Activated CD4-positive, alpha-beta T cell treated with anti-CD3 and anti-CD28 coated beads, Interleukin-2, amount 50 U/mL, for 16 hours (primary cell): ENCODE results near the gene VTCN1.
A peak's percentile ranks its signal among the peaks of the same experiment; 100 is the strongest.
"Not testable (repeated sequence)": the region's sequence is repeated elsewhere in the genome, so short reads cannot be mapped to it uniquely, and the experiment has no call there.

Source experiments
- DNase-seq: peaks from one replicate; pipeline ENCODE4 v3.0.0-alpha.2; 2020

VTCN1 gene

DNA sequence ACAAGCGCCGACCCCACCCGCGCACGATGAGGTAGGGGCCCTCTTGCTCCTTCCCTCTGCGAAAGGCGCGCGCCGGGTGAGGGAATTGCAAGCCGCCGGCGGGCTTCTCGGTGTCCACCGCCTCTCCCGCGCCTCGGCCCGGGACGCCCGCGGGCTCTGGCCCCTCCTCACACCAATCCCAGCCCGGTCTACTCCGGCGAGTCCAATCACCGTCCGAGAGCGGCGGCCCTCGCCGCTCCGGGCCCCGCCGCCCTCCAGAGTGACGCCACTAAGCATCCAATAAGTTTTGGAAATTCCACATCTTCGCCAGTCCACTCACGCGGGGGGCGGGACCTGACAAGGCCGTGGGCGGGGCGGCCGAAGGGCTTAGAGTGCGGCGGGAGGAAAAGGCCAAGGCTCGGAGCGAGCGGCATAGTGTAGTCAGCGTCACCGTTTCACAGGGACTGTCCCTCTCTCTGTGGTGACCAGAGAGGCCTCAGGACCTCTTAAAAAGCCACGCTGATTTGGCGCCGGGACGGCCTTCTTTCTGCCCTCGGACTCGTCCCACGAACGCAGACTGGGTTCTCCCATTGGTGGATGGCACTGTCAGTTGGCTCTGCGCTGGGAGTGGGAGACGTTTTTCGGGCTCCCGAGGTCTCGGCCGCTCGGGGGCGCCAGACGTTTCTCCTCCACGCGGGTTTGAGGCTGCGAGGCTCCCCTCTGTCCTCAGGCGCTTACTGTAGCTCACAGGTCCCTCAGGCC, 89.0 kb downstream of the VTCN1 start, which contains the start of gene TRIM45:
Gene TRIM45 (minus strand): TSS at position 161 of the 741 bp plus-strand sequence. CDS start 548 bp downstream, outside the sequence.
- DNase-seq = peak; percentile 88

DNA sequence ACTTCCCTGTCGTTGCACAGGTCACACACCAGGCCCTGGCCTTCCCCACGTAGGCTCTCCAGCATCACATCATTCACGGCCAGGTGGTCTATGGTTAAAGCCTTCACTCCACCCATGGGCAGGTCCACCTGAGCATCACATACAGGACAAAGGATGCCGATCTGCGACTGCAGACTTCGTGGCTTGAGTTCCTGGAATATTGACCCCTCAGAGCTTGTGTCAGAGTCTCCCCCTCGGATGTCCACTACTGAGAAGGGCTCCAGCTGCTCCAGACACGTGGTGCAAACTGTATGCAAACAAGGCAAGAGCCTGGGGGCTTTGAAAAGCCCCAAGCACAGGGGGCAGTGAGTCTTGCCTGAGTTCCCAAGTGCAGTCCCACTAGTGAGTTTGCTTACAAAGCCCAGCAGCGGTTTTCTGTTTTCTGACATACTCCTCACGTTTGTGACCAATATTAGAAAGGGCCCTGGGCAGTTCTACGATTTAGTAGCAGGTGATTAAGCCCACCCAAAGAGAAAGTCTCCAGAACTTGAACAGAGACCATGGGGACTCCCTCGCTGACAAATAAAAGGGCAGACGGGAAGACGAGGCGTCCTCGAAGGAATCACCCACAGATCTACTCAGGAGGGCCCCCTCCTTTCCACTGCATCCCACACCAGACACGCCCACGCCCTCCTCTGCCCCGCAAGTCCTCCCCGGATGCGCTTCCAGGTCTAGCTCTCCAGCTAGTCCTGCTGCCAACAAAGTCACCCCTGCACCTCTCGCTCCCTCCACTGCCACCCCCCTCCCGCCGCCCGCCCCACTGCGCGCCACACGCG, 89.7 kb downstream of the VTCN1 start:
- no peak for DNase-seq

DNA sequence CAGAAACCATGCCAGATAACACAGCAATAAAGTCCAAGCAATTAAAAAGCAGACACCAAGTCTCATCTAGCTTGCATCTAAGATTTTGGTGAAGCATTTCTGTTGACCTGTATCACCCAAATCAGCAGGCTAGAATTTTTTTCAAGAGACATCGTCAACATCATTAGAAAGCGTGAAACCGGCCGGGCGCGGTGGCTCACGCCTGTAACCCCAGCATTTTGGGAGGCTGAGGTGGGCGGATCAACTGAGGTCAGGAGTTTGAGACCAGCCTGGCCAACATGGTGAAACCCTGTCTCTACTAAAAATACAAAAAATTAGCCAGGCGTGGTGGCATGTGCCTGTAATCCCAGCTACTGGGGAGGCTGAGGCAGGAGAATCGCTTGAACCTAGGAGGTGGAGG, 91.6 kb downstream of the VTCN1 start:
- DNase-seq = not testable (repeated sequence)

DNA sequence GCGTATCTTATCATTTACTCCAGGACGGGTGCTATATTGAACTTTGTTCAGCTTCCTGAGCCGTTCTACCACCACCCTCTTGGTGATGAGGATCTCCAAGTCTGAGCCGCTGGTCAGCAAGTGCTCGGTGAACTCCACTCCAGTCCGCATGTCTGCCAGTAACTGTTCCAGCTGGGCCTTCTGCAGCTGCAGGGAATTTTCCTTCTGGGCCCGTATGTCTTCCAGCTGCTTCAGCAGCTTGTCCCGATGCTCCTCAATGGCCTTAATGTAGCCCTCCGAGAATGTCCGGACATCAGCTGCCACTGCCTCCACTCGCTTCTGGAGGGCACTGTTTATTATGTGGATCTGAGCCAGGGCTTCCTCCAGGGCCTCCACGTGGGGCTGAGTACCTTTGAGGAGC, 92.6 kb downstream of the VTCN1 start:
- DNase-seq = no peak

DNA sequence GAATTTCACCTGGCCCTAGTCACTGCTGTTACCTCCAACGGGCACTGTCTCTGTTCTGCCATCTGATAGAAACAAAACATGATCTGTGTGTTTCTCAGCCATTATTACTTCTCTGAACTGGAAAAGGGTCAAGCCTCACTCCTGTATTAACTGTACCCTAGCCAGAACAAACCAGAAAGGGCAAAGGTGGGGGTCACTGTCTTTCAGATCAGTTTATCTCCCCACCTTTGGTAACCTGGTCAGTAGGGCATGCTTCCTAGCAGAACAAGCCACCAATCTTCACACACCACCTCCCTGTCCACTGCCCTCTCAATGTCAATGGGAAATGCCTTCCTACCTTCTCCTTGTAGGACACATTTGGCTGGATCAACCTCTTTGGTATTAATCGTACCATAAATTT, 93.0 kb downstream of the VTCN1 start:
- no peak for DNase-seq

DNA sequence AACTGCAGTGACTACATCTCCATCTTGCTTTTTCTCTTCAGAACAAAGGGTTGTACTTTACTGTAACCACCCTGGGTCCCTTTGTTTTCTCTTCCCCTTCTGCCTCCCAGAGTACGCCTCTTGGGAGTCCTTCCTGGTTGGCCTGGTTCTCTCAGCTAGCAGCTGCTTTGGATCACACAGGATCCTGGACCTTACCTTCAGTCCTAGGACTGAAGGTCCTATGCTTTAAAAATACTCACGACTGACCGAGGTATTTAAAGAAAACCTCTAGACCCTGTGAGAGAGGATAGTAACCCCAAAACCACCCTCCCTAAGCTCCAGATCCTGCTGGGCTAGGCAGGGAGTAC, 94.0 kb downstream of the VTCN1 start:
- no peak for DNase-seq

DNA sequence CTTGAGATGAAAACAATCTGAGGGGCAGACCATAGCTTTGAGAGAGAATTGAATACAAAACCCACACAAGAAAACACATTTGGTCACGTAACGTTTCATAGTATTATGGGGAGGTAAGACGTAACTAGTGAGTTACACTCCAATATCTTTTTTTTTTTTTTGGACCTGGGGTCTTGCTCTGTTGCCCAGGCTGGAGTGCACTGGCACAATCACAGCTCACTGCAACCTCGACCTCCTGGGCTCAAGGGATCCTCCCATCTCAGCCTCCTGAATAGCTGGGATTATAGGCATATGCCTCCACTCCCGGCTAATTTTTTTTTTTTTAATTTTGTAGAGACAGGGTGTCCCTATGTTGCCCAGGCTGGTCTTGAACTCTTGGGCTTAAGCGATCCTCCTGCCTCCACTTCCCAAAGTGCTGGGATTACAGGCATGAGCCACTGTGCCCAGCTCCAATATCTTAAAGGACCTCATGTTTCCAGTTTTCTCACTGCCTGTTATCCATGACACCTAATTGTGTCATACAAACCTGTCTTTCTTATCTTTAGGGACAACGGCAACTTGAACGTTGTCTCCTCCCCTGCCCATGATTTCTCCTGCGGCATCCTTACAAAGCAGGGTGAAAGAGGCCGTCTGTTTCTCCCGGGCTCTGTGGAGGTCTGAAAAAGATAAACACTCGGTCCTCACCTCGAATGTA, 94.5 kb downstream of the VTCN1 start:
- DNase-seq = no peak

DNA sequence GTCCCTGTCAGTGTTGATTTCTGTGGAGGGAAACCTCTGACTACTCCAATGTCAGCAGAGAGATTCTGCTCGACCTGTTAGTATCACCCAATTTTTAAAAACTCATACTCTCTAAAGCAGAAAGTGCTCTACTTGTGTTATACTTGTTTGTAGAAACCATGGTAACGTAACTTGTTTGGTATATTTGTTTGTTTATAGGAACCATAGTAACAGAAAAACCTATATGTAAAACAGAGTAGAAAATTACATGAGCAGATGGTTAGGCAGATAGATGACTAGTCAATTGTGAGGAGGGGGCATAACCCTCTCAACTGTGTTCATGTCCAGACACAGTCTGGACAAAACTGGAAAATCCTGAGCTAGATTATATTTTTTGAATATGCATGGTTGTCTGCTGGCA, 95.8 kb downstream of the VTCN1 start:
- no peak for DNase-seq

DNA sequence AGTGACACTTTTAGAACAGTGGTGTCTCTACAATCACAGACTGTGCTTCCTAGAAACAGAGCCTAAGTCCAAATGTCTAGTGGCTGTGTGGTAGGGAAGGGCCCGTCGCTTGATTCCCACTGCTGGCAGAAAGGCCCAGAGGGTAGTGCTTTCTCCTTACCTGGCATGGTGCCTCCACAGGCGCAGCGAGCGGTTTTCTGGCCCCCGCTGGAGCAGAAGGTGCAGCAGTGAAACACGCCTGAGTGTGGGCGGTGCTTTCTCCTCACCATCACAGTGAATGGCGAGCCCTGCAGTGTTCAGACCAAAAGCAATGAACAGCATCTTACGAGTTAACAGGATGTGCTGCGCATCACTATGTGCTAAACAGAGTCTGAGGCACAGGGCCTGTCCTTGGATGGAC, 97.5 kb downstream of the VTCN1 start:
- DNase-seq = no peak

DNA sequence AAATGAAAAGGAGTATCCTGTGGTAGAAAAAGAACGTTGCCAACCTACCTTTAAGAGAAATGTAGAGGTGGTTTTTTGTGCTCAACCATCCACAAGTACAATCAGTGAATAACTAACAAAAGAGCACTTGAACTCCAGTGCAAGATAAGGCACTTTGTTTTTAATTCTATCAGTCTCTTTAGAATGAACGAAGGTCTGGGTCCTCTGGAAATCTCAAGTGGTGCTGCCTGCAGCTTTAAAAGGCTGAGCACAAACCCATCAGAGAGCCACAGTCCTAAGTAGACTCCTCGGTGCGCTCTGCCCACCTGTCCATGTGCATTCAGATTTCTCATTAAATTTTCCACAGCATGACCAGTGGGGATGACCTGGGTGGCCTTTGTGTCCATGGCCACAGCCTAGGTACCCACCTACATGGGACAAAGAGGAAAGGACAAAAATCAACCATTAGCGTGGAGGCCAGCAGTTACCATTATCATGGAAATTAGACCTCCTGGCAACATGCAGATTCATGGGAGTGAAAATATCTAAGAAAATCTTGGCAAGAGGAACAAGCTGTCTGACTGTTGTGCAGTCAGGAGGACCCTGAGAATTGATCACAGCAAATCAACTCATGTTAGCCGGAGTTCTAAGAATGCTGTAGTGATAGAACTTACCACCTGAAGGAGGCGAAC, 98.5 kb downstream of the VTCN1 start:
- no peak for DNase-seq

DNA sequence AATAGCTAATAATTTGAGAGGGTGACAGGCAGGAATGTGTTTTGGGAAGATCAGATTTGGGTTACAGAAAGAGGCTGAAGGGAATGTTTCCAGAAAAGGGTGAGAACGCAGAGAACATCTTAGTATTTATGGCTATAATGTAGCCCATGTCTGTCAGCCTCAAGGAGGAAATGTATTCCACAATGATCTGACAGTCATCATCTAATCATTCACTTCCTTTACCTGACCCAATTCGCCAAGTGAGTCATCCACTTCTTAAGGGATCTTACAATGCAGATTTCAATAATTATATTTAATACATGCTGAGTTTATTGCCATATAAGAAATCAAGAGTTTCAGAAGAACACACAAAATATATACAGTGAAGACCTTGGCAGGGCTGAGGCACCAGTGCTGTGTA, 100.0 kb downstream of the VTCN1 start:
- no peak for DNase-seq

DNA sequence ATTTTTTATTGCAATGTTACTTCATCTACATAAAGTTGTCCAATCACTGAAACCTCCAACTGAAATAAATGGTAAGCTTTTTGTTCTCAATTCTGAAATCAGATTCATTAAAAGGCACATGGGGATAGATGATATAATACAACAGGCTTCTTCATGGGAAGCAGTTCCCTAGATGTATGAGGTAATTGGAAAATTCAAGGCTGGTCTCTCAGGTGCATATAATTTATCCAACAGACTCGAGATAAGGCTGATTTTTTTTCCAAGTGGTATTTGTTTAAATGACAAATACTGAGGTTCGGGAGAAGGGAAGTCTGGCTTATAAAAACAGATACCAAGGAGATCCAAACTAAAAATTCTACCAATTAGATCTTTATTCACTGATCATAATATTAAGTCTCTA, 103.4 kb downstream of the VTCN1 start:
- DNase-seq = no peak

DNA sequence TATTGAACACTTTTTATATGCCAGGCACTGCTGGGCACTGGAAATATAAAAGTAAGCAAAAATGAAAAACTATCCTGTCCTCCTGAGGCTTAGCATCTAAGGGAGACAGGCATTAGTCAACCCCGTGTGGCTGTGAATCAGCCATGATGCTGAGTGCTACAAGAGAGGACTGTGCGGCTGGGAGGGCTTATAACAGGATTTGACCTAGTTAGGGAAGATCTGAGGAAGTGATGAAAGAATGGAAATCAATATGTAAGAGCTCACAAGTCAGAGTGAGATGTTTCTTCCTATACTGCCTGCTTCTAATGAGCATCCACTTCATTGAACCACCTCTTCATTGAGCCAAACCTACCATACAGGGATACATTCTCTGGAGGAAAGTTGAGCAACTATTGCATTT, 104.2 kb downstream of the VTCN1 start:
- DNase-seq = no peak

DNA sequence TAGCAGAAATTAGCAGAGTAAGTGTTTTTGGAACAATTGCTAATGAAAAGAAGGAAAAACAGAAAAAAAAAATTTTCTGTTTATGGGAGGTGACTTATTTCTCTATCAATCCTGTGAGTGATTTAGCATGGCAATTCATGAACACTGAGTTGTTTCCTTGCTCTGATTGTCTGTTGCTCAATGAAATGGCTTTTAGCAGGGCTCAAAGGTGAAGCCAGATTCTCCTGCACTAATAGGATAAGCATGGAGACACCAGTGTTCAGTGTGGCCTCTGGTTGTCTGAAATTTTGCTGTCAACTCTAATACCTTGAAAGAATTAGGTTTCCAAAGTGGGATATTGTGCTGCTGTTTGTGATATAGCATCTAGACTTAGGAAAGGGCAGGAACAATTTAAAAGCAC, 105.0 kb downstream of the VTCN1 start:
- DNase-seq = no peak

DNA sequence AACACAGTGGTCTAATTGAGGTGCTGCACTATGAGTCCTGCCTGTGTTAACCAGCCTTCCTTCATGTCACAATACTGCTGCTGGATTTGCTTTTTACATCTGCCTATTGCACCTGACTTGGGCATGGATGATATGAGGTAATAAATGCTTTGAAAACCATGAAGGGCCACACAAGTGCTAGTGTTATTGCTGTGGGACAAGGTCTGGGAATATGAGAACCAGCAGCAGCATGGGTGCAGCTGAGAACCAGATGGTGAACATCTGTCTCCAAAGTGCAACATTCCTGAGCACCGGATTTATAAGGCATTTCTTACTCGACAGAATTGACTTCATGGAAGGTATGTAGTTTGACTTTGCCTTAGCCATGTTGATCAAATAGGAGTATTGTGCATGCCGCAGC, 105.7 kb downstream of the VTCN1 start:
- no peak for DNase-seq

DNA sequence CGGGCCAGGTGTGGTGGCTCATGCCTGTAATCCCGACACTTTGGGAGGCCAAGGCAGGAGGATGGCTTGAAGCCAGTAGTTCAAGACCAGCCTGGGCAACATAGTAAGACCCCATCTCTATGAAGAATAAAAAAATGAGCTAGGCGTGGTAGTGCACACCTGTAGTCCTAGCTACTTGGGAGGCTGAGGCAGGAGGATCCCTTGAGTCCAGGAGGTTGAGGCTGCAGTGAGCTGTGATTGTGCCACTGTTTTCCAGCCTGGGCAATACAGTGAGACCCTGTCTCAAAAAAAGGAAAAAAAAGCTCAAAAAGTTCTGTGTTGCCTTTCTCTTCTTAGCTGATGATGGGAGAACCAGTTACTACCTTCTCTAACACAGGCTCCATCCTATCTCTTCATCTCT, 108.9 kb downstream of the VTCN1 start:
- not testable (repeated sequence) for DNase-seq

DNA sequence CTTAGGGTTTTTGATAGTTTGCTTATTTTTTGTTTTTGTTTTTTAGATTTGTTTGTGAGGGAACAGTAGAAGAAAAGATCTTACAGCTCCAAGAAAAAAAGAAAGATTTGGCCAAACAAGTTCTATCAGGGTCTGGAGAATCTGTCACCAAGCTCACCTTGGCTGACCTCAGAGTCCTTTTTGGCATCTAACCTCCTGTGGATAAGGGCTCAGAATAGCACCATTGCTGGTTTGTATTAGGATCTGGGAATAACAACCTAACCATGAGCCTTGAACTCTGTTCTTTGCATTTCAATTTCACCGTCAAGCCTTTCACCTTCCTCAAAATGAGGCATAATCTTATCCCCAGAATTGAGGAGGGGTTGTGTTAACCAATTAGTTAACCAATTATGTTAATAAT, 109.4 kb downstream of the VTCN1 start:
- DNase-seq = no peak

DNA sequence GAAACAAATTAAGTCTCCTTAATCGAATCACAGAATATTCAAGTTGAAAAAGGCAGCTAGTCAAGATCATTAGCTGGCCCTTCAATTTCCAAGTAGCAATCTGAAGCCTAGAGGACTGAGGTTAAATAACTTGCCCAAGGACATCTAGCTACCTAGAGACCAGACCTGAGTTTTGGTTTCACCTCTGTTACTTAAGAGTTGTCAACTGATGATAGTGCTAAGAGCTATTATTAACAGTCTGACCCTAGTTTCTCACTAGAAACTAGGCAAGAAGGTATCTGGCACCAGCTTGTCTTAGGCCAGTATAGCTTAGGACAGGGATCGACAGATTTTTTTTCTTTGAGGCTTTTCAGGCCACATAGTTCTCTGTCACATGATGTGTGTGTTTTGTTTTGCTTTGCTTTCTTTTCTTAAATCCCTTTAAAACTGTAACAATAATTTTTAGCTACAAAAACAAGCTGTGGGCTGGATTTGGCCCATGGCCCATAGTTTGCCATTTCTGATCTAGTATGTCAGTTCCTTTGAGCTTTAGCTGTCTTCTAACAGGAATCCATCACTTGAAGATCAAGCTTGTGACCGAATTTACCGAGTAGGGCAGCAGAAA, 112.3 kb downstream of the VTCN1 start:
- DNase-seq = no peak

DNA sequence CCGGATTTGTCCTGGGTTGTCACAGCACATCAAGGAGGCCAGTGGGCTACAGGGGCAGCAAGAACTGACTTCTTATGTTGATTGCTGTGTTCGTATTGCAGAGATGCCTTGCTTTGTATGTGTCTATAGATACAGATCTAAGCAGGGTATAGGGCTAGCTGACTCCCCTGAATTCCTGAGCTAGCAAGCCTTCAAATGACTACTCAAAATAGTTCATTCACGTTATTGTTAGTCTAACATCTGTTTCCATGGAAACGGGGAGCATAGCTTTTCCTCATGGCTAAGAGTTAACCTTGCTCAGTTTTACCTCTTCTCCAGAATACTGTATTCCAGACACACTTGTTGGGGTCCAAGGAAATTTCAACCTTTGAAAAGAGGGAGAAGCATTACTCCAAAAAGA, 113.3 kb downstream of the VTCN1 start:
- no peak for DNase-seq

DNA sequence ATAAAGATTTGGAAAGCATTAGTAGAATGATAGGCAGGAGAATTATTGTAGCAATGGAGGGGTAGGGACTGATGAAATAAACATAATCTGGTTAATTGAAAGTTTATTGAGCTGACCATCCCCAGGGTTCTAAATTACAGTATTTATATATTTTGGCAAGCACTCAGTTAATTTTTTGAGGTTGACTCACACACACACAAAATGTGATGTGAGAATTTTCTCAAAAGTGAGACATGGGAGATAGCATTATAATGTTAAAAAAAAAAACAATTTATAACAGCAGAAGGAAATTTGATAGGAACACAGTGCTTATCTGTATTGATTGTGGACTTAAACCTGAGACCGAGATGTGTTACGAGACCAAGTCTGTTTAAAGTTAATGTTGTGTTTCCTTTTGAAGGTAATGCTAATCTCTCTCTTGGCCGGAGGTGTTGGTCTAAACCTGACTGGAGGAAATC, 113.7 kb downstream of the VTCN1 start:
- no peak for DNase-seq

DNA sequence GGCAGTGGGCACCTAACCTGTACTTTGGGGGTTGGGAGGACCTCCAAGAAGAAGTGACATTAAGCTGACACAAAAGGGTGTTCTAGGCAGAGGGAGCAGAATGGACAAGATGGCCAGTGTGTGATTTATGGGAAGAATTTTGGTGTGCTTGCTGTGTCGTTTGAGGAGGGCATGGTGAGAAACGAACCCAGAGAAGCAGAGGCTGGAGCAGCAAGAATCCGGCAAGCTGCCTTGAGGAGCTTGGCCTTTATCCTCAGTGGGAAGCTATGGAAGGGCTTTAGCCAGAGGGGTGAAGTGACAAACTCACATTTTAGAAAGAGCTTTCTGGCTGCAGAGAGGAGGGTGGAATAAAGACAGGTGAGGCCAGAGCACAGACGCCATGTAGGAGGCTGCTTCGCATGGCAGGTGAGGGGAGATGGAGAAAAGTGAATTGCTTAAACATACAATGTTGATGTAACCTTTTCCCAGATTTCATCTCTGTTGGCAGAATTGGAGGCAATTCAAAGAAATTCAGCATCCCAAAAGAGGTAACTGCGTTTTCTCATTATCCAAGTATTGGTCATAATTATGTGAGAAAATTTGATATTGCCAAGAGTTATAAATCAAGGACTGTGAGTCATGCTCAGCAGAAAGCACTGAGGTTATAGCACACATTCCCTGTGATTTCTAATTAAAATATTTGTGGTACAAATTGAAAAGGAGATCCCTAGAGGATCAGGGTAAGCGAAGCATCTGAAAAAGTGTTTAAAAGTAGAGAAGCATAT, 115.7 kb downstream of the VTCN1 start:
- DNase-seq = no peak
